ENCODE results near the gene PRR12. TPM values are rescaled to one million over a fixed set of nuclear protein-coding genes. Genes with fewer than 3 reads are reported as not detected.

Gene PRR12
- total and polyA plus RNA-seq, 9 of the 15 experiments (the other 6 are each of a cell fraction or from before 2014, with no cell fraction given), result 0.01 to 21.1 (median 0.98) TPM

DNA sequence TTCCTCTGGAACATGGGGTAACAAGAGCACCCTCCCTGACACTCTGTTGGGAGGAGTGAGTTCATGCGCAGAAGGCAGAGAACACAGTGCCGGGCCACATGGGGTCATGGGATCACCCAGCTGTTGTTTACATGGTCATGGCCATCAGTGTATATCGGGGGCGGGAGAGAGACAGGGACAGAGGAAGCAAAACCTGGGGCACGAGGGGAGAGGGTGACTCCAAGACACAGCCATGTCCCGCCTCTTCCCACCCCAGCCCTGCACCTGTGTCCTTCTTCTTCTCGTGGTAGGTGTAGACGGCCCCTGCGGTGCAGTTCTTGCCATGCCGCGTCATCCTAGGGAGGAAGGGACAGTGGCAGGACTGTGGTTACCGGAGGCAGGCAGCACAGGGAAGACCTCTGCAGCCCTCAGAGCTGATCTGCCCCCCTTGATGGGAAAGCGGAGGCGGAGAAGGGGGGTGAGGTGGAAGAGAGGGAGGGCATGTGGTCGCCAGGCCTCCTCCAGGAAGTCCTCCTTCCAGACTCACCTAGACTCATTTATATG, 30.6 kb upstream of the PRR12 start:
- DNase-seq (ENCODE audit: extremely low read depth in 1 of 4, low spot score in 3 of 4) (peak; percentile 47 to 60 (median 52)), ATAC-seq (peak; percentile 52), FAIRE-seq (no peak)
- POLR2A ChIA-PET, result interaction anchor here (0.6 to 2.1 kb wide), 5 partner anchors 10 to 275 kb away, joined by 3 to 6 read pairs (median 5); partner anchors contain the start of gene RPS11
- H3K4me3 ChIP-seq, result no peak overlapping the region
- H3K4me2 ChIP-seq (ENCODE audit: insufficient read depth, low read length), result peak overlapping the region; percentile 52
- CTCF ChIA-PET (ENCODE audit: low intra/inter-chr PET ratio), result interaction anchor here (2.3 kb wide), 1 partner anchor 11 kb away, joined by 11 read pairs; no protein-coding TSS in a partner anchor
- no peaks in the 10 kb centered on the region for H3K9me1 ChIP-seq (ENCODE audit: control insufficient read depth, insufficient read depth, low read length)
- intact Hi-C loops (cut with micrococcal nuclease), result no loop called here
- in situ Hi-C loops (cut with MboI), result no loop called here
- no peaks in the 10 kb centered on the region; the same call in 1 of the 2 replicates for H4K20me1 ChIP-seq (replicated peaks; ENCODE audit: control insufficient read depth, insufficient read depth, low read length)
- H3K9me3 ChIP-seq (replicated peaks; ENCODE audit: control insufficient read depth, insufficient read depth, low read depth, low read length), result no peaks in the 10 kb centered on the region
- H3K27ac ChIP-seq (ENCODE audit: extremely low read depth, low read depth, low read length), result peak overlapping the region; percentile 48; the same call in 2 of the 3 replicates
- no TSS peak for BruUV-seq (replicated peaks)
- peak overlapping the region; percentile 31 to 88 for H3K9ac ChIP-seq (ENCODE audit: insufficient read depth in 1 of 2, low read depth in 2 of 2, low read length in 2 of 2)
- H3K27me3 ChIP-seq (ENCODE audit: control insufficient read depth in 2 of 2, insufficient read depth in 2 of 2, low read length in 2 of 2), result no peaks in the 10 kb centered on the region
- H3K4me1 ChIP-seq (replicated peaks in 1 of 2; ENCODE audit: control insufficient read depth in 2 of 2, insufficient read depth in 2 of 2, low read length in 2 of 2), result peaks cover 12 to 34% of the 10 kb centered on the region in 2 experiments
- 47% methylated on average over 12 of the region's 15 CpGs for WGBS (ENCODE audit: insufficient coverage, low coverage, missing lambda C conversion rate)
- H2AFZ ChIP-seq (ENCODE audit: low read depth, low read length), result no peak overlapping the region
- H3K79me2 ChIP-seq (ENCODE audit: control insufficient read depth, insufficient read depth, low read length), result peaks cover 32% of the 10 kb centered on the region
- H3K36me3 ChIP-seq (ENCODE audit: control insufficient read depth, insufficient read depth, low read length), result peaks cover 63% of the 10 kb centered on the region
- TF ChIP-seq BDP1 (IDR thresholded peaks at IDR 0.05; ENCODE audit: insufficient read depth, insufficient read length) (no peak), ZNF696 (CRISPR knock-in tag; conservative IDR thresholded peaks at IDR 0.05) (no peak), HDAC1 (IDR thresholded peaks at IDR 0.05) (peak in 1 of 2 experiments; percentile 39; a peak in 1 of 4 replicates), SIX5 (IDR thresholded peaks at IDR 0.05; ENCODE audit: borderline replicate concordance in 1 of 2, insufficient read depth in 1 of 2, low read depth in 1 of 2, low read length in 2 of 2) (no peak), ZNF778 (CRISPR knock-in tag; IDR thresholded peaks at IDR 0.05) (no peak), CREM (IDR thresholded peaks at IDR 0.05; ENCODE audit: low read depth) (peak; percentile 35; the same call in 1 of the 2 replicates), CBFA2T3 (IDR thresholded peaks at IDR 0.05) (0 out of 2 replicates have a peak, but pooled peaks have one; percentile 17)
- TF ChIP-seq, protein P1, sequence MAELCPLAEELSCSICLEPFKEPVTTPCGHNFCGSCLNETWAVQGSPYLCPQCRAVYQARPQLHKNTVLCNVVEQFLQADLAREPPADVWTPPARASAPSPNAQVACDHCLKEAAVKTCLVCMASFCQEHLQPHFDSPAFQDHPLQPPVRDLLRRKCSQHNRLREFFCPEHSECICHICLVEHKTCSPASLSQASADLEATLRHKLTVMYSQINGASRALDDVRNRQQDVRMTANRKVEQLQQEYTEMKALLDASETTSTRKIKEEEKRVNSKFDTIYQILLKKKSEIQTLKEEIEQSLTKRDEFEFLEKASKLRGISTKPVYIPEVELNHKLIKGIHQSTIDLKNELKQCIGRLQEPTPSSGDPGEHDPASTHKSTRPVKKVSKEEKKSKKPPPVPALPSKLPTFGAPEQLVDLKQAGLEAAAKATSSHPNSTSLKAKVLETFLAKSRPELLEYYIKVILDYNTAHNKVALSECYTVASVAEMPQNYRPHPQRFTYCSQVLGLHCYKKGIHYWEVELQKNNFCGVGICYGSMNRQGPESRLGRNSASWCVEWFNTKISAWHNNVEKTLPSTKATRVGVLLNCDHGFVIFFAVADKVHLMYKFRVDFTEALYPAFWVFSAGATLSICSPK (IDR thresholded peaks at IDR 0.05; ENCODE audit: borderline replicate concordance), result no peak
- TF ChIP-seq, protein P2, sequence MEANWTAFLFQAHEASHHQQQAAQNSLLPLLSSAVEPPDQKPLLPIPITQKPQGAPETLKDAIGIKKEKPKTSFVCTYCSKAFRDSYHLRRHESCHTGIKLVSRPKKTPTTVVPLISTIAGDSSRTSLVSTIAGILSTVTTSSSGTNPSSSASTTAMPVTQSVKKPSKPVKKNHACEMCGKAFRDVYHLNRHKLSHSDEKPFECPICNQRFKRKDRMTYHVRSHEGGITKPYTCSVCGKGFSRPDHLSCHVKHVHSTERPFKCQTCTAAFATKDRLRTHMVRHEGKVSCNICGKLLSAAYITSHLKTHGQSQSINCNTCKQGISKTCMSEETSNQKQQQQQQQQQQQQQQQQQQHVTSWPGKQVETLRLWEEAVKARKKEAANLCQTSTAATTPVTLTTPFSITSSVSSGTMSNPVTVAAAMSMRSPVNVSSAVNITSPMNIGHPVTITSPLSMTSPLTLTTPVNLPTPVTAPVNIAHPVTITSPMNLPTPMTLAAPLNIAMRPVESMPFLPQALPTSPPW (CRISPR knock-in tag; IDR thresholded peaks at IDR 0.05), result peak; percentile 89
- TF ChIP-seq, protein P3, sequence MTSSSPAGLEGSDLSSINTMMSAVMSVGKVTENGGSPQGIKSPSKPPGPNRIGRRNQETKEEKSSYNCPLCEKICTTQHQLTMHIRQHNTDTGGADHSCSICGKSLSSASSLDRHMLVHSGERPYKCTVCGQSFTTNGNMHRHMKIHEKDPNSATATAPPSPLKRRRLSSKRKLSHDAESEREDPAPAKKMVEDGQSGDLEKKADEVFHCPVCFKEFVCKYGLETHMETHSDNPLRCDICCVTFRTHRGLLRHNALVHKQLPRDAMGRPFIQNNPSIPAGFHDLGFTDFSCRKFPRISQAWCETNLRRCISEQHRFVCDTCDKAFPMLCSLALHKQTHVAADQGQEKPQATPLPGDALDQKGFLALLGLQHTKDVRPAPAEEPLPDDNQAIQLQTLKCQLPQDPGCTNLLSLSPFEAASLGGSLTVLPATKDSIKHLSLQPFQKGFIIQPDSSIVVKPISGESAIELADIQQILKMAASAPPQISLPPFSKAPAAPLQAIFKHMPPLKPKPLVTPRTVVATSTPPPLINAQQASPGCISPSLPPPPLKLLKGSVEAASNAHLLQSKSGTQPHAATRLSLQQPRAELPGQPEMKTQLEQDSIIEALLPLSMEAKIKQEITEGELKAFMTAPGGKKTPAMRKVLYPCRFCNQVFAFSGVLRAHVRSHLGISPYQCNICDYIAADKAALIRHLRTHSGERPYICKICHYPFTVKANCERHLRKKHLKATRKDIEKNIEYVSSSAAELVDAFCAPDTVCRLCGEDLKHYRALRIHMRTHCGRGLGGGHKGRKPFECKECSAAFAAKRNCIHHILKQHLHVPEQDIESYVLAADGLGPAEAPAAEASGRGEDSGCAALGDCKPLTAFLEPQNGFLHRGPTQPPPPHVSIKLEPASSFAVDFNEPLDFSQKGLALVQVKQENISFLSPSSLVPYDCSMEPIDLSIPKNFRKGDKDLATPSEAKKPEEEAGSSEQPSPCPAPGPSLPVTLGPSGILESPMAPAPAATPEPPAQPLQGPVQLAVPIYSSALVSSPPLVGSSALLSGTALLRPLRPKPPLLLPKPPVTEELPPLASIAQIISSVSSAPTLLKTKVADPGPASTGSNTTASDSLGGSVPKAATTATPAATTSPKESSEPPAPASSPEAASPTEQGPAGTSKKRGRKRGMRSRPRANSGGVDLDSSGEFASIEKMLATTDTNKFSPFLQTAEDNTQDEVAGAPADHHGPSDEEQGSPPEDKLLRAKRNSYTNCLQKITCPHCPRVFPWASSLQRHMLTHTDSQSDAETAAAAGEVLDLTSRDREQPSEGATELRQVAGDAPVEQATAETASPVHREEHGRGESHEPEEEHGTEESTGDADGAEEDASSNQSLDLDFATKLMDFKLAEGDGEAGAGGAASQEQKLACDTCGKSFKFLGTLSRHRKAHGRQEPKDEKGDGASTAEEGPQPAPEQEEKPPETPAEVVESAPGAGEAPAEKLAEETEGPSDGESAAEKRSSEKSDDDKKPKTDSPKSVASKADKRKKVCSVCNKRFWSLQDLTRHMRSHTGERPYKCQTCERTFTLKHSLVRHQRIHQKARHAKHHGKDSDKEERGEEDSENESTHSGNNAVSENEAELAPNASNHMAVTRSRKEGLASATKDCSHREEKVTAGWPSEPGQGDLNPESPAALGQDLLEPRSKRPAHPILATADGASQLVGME (CRISPR knock-in tag; IDR thresholded peaks at IDR 0.05), result no peak
- TF ChIP-seq, protein P4, sequence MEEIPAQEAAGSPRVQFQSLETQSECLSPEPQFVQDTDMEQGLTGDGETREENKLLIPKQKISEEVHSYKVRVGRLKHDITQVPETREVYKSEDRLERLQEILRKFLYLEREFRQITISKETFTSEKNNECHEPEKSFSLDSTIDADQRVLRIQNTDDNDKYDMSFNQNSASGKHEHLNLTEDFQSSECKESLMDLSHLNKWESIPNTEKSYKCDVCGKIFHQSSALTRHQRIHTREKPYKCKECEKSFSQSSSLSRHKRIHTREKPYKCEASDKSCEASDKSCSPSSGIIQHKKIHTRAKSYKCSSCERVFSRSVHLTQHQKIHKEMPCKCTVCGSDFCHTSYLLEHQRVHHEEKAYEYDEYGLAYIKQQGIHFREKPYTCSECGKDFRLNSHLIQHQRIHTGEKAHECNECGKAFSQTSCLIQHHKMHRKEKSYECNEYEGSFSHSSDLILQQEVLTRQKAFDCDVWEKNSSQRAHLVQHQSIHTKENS (CRISPR knock-in tag; IDR thresholded peaks at IDR 0.05), result no peak

Measured in K562 (cell line).